ENCODE results near the gene AIP. TPM values are rescaled to one million over a fixed set of nuclear protein-coding genes. Genes with fewer than 3 reads are reported as not detected.

The AIP gene
- total RNA-seq, 4 donors from 2014 or later = 38.7 to 52.5 (median 47.7) TPM

DNA sequence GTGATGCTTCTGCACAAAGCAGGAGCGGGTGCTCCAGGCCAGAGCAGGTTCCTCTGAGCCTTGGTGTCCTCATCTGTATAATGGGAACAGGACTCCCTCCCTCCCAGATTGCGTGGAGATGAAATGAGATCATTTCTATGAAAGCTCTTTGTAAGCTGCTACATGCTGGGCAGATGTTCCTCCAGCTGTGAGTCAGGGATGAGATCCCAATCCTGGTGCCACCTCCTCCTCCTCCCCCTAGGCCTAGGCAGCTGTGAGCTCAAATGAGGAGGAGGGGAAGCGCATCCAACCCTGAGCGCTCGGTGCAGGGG, 47.4 kb downstream of the AIP start:
- no peak for TF ChIP-seq POLR2A (IDR thresholded peaks at IDR 0.05)
- TF ChIP-seq, protein P1, sequence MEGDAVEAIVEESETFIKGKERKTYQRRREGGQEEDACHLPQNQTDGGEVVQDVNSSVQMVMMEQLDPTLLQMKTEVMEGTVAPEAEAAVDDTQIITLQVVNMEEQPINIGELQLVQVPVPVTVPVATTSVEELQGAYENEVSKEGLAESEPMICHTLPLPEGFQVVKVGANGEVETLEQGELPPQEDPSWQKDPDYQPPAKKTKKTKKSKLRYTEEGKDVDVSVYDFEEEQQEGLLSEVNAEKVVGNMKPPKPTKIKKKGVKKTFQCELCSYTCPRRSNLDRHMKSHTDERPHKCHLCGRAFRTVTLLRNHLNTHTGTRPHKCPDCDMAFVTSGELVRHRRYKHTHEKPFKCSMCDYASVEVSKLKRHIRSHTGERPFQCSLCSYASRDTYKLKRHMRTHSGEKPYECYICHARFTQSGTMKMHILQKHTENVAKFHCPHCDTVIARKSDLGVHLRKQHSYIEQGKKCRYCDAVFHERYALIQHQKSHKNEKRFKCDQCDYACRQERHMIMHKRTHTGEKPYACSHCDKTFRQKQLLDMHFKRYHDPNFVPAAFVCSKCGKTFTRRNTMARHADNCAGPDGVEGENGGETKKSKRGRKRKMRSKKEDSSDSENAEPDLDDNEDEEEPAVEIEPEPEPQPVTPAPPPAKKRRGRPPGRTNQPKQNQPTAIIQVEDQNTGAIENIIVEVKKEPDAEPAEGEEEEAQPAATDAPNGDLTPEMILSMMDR (IDR thresholded peaks at IDR 0.05) = no peak
- intact Hi-C loops (cut with DNase I; ENCODE audit: low total_unique reads) = no loop called here
- WGBS, 2 donors = 64 to 74% methylated on average over 5 of the region's 5 CpGs
- no peak for DNase-seq (ENCODE audit: low spot score in 2 of 2)
- H3K4me3 ChIP-seq (ENCODE audit: low read depth, poor library complexity, severe bottlenecking) = no peak overlapping the region

DNA sequence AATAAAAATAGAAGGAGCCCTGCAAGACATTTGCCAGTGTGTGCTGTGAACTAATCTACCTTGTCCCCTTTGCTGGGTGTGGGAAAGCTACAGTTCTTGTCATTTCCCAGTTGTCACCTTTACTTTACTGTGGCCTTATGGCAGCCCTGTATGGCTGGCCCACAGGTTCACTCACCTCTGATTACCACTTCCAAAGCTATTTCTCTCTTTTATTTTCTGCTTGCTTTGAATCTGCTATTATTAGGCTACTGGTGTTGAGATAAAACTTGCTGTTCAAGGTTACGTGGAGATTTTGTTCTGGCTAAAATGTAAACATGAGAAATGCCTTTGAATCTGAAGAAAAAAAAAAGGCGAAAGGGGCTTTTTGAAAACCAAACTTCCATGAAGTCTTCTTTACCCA, 50.1 kb downstream of the AIP start:
- intact Hi-C loops (cut with DNase I; ENCODE audit: low total_unique reads) = no loop called here
- H3K4me3 ChIP-seq (ENCODE audit: low read depth, poor library complexity, severe bottlenecking) = no peak overlapping the region
- TF ChIP-seq POLR2A (IDR thresholded peaks at IDR 0.05) = no peak
- TF ChIP-seq, protein P1 (IDR thresholded peaks at IDR 0.05) = no peak
- no peak for DNase-seq (ENCODE audit: low spot score in 2 of 2)
- 81 to 88% methylated on average over 2 of the region's 2 CpGs for WGBS, 2 donors

DNA sequence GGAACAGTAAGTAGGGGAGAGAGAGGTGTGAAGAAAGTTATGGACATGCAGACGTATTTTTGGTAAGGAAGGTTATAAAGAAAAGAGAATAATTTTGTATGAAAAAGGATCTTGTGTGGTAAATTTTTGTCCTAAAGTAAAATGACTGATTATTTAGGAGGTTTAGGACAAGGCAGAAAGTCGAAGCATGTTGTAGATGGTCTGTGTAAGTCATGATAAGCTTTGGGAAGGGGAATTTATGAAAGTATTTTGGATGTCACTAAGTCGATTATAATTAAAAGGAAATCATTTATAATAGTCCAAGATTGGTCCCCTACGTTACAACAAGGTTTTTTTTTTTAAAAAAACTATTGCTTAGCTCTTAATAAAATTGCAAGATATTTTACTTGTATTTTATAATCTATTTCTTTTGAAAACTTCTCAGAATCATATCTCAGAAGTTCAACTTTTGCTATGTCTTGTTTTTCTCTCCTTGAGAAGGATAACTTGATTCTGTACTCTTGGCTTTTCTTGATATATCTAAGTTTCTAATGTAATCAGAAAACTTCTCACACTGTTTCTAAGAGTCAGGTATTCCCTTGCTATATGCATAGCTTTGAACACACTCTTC, 51.3 kb downstream of the AIP start:
- DNase-seq (ENCODE audit: low spot score in 2 of 2) = no peak
- intact Hi-C loops (cut with DNase I; ENCODE audit: low total_unique reads) = no loop called here
- H3K4me3 ChIP-seq (ENCODE audit: low read depth, poor library complexity, severe bottlenecking) = no peak overlapping the region
- WGBS, 2 donors = 36 to 41% methylated on average over 4 of the region's 4 CpGs
- no peak for TF ChIP-seq POLR2A (IDR thresholded peaks at IDR 0.05)
- TF ChIP-seq, protein P1 (IDR thresholded peaks at IDR 0.05) = no peak

DNA sequence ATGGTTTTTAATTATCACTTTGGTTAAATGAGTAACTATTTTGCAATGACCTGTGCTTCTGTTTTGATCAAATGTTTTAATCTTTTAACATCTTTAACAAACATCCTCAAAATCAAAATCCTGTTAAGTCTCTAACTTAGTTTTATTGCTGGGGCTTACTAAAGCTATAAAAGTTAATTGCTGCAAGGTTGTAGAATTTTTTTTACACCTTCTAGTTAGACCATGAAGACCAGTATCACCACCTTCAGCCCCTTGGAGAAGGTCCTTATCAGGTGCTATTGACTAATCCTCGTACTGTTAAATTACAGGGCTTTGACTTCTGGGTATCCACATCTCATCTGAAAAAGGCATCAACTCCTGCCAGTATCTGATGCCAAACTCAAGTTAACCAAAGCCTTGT, 52.7 kb downstream of the AIP start:
- TF ChIP-seq, protein P1 (IDR thresholded peaks at IDR 0.05) = no peak
- no peak for TF ChIP-seq POLR2A (IDR thresholded peaks at IDR 0.05)
- intact Hi-C loops (cut with DNase I; ENCODE audit: low total_unique reads) = no loop called here
- no peak for DNase-seq (ENCODE audit: low spot score in 2 of 2)
- H3K4me3 ChIP-seq (ENCODE audit: low read depth, poor library complexity, severe bottlenecking) = no peak overlapping the region
- WGBS, 2 donors = 89 to 93% methylated on average over 1 of the region's 1 CpG

DNA sequence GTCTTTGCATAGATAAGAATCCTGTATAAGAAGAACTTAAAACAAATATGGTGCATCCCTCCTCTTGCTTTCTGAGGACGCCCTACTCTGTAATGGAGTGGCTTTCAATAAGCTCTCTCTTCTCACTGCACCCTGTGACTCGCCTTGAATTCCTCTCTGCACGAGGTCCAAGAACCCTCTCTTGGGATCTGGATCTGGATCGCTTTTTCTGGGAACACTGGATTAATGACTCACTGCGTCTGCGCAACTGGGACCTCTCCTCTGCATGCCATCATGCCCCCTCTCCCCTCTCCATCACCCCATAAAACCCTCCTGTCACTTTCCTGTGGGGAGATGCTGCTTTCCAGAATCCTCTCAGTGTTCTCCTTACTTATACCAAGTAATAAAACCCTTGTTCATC, 55.5 kb downstream of the AIP start:
- intact Hi-C loops (cut with DNase I; ENCODE audit: low total_unique reads) = no loop called here
- TF ChIP-seq, protein P1 (IDR thresholded peaks at IDR 0.05) = no peak
- TF ChIP-seq POLR2A (IDR thresholded peaks at IDR 0.05) = no peak
- H3K4me3 ChIP-seq (ENCODE audit: low read depth, poor library complexity, severe bottlenecking) = no peak overlapping the region
- DNase-seq (ENCODE audit: low spot score in 2 of 2) = no peak
- WGBS, 2 donors = 63 to 65% methylated on average over 6 of the region's 6 CpGs

DNA sequence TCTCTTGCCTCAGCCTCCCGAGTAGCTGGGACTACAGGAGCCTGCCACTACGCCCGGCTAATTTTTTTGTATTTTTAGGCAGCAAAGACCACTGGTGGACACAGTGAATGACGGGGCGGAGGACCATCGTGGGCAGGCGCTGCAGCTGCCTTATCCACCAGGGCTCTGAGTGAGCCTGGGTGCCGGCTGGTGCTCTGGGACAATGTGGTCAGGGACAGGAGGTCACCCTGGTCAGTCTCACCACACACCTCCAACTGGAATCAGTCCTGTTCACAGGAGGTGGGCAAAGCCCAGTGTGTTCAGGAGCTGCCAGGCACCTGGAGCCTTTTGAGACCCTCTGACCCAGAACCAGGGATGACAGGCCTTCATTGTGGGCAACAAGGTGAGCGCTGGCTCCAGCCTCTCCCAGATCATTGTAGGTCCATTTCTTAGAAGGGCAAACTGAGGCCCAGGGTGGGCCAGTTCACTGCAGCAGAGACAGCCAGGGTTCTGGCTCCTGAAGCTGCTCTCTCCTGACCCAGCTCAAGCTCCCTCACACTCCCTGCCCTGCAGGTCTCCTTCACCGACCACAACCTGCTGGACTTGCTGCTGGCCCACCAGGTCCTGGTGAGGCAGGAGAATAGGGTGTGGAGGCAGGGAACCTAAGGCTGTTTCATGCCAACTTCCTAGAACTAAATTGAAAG, 56.1 kb downstream of the AIP start:
- no peak for DNase-seq (ENCODE audit: low spot score in 2 of 2)
- no peak for TF ChIP-seq POLR2A (IDR thresholded peaks at IDR 0.05)
- TF ChIP-seq, protein P1 (IDR thresholded peaks at IDR 0.05) = no peak
- intact Hi-C loops (cut with DNase I; ENCODE audit: low total_unique reads) = no loop called here
- no peak overlapping the region for H3K4me3 ChIP-seq (ENCODE audit: low read depth, poor library complexity, severe bottlenecking)
- 85 to 88% methylated on average over 7 to 10 of the region's 10 CpGs for WGBS, 2 donors
